Memory B cell (primary cell): ENCODE measurements around the gene REEP3.
A peak's percentile ranks its signal among the peaks of the same experiment; 100 is the strongest.

Experiments used
- ATAC-seq: fragments of 150-1000 bp; cut with Tn5 transposase; 2 replicates; pipeline ENCODE4 v1.10.0; 2021; ENCODE audit warnings: low read depth, mild to moderate bottlenecking, moderate library complexity
- DNase-seq, 2 donors: peaks; one replicate each; pipeline ENCODE4 v3.0.0; 2022; ENCODE audit warnings: low spot score in 2 of 2
- H3K27ac Mint-ChIP-seq: one replicate; pipeline ENCODE4 v1.8.0; 2022; ENCODE audit warnings: mild to moderate bottlenecking, moderate library complexity, mixed read lengths
- H3K27me3 Mint-ChIP-seq: one replicate; pipeline ENCODE4 v1.8.0; 2022; ENCODE audit warnings: mixed read lengths
- H3K36me3 Mint-ChIP-seq: one replicate; pipeline ENCODE4 v1.8.0; 2022; ENCODE audit warnings: mild to moderate bottlenecking, mixed read lengths
- H3K4me1 Mint-ChIP-seq: one replicate; pipeline ENCODE4 v1.8.0; 2022; ENCODE audit warnings: mixed read lengths
- H3K4me3 Mint-ChIP-seq: one replicate; pipeline ENCODE4 v1.8.0; 2022; ENCODE audit warnings: mild to moderate bottlenecking, moderate library complexity, mixed read lengths
- H3K9me3 Mint-ChIP-seq: one replicate; pipeline ENCODE4 v1.8.0; 2022; ENCODE audit warnings: mixed read lengths

Gene REEP3

DNA sequence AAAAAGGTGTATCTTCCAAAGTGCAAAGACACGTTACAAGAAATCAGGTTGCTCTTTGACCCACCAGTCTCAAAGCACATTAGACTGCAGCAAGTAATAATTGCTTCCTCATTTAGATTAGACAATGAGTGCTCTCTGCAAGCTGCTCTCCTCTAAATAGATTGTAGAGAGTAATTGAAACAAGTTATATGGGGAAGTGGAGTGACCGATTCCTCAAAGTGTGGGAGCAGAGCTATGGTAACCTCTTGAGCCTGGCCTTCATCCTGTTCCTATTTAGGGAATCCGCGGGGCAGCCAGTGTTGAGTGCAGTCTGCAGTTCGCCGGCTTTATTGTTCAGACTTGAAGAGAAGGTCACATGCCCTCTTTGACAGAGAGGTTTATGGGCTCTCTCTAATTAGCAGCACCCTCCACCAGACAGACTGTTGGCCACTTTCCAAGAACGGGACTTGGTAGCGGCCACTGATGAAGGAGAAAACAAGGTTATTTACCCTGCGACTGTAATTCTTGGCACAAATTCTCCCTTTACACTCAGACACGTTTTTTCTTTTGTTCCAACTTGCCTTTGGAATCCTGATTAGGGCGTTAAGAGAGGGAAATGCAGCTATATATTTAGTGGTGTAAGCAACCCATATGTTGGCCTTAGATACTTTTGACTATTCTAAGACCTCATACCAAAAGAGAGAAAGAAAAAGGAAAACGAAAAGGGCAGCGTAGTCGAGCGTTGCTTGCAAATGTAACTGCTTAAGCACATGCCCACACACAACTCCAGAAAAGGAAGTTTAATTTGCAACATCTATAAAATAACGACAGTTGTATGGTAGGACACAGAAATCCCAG, 107.5 kb downstream of the REEP3 start:
- ATAC-seq (peak; percentile 41), DNase-seq (peak; percentile 25 to 38)
- Mint-ChIP-seq H3K9me3 (no peaks in the 10 kb centered on the region), H3K27ac (peak overlapping the region; percentile 93), H3K36me3 (no peaks in the 10 kb centered on the region), H3K27me3 (no peaks in the 10 kb centered on the region), H3K4me1 (peaks cover 18% of the 10 kb centered on the region), H3K4me3 (peak overlapping the region; percentile 91)

DNA sequence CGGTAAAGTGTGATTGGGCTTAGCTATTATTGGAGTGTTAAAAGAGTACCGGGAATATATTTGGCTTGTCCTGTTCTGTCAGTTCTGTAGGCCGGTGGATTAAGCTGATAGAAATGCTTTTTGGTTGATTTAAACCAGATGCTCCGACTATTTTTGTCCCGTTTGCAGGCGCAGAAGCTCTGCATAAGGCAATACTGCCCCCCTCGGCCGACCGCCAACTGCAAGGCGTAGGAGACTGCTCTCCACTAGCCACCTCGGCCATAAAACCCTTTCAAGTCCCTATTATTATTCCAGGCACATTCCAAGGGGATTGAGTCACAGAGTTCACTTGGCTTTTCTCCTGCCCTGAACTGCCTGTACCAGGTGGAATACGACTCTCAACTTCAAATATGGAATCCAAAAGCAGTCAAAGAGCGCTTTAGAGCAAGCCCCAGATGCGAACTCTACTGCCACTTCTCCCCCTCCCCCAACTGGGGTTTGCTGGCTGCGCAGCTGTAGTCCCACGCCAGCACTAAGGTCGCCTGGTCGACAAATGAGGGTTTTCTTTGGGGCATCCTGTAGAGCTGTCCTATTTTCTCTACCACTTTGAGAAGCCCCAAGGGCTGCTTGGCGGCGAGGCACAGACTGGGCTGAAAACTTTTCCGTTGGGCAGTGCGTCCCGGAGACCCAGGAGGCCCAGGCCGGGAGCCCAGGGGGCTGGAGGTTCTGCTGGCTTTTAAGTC, 108.3 kb downstream of the REEP3 start:
- Mint-ChIP-seq H3K9me3 (no peaks in the 10 kb centered on the region), H3K4me3 (peak overlapping the region; percentile 91), H3K36me3 (no peaks in the 10 kb centered on the region), H3K4me1 (peaks cover 18% of the 10 kb centered on the region), H3K27me3 (no peaks in the 10 kb centered on the region), H3K27ac (peak overlapping the region; percentile 93)
- peak; percentile 75 to 78 for DNase-seq
- ATAC-seq, result peak; percentile 70

DNA sequence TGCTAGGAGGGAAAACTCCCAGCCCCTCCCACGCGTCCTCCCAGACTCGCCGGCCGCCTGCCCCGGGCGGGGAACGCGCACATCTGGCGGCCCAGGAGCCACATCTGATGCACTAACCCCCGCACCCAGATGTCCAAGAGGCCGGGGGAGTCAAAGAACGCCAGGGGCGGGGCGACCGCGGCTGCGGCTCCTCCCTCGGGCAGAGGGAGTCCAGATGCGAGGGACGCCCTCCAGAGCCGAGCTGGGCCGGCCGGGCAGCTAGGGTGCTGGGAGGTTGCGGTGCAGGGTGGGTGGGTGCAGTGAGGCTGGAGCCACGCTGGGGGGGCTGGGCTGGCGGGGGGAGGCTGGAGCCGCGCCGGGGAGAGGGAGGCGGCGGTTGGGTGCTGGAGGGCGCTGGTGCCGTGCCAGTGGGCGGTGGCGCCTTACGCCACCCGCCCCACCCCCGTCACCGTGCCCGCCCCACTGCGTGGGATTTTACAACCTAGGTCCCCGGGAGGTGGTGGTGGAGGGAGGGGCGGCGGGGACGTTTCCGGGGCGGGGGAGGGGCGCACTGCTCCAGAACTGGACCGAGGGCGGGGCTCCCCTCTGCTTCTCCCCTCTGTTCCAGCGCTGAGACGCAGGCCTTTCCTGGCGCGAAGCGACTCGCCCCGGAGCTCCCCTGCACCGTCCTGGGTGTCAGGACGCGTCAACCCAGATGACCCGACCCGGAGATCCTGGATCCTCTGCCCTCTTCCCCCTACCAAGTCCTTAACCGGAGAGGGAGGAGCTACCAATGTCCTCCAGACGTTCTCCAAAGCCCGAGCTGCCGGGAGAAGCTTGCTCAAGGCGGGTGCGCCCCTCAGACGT, 109.1 kb downstream of the REEP3 start:
- Mint-ChIP-seq H3K36me3 (no peaks in the 10 kb centered on the region), H3K27me3 (no peaks in the 10 kb centered on the region), H3K9me3 (no peaks in the 10 kb centered on the region), H3K27ac (peak overlapping the region; percentile 93), H3K4me1 (peaks cover 24% of the 10 kb centered on the region), H3K4me3 (peak overlapping the region; percentile 91)
- ATAC-seq, result peak; percentile 49
- DNase-seq, result peak; percentile 36 to 67

DNA sequence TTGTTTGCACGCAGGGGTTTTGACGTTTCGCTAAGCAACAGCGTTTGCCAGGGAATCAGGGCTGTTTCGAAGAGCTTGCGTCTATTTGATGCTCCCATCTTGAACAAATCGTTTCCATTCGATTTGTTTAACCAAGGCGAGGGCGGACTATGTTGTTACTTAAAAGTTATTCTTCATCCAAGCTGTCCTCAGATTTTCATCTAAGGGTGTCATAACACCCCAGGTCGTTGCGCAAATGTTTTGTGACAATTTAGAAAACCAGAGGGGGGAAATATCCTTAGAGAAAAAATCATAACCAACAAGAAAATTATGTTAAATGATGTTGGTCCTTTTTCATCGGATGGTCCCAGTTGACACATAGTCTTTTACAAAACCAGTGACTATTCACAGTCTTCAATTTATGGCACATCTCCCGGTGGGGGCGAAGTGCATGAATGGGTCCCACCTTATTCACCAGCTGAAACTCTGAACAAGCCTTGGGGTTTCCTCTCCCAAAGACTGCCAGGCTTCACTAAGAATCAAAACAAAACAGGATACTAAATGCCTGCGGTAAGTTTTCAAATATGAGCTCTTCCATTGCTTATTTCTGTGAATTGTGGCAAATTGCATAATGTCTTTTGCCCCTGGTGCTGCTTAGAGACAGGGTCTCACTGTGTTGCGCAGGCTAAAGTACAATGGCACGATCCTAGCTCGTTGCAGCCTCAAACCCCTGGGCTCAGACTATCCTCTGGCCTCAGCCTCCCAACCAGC, 109.9 kb downstream of the REEP3 start:
- H3K36me3 Mint-ChIP-seq, result no peaks in the 10 kb centered on the region
- H3K27ac Mint-ChIP-seq, result no peak overlapping the region
- DNase-seq (no peak), ATAC-seq (no peak)
- H3K4me1 Mint-ChIP-seq, result peaks cover 25% of the 10 kb centered on the region
- H3K4me3 Mint-ChIP-seq, result peak overlapping the region; percentile 91
- H3K9me3 Mint-ChIP-seq, result no peaks in the 10 kb centered on the region
- no peaks in the 10 kb centered on the region for H3K27me3 Mint-ChIP-seq

DNA sequence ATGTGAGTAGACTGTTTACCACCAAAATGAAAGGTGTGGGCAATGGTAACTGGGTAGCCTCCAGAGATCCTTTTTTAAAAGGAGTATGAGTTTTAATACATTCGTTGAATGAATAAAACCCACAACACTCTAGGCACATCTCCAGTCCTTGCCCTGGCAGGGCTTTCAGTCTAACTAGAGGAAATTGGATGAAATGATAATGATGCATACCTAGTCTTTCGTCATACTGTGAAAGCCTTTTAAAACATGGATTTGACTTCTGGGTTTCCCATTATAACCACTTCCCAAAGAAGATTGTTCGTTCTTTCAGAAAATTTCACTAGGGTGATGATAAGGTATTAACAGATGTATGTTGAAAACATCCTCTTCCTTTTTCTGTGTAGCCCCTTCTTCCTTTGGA, 110.8 kb downstream of the REEP3 start:
- Mint-ChIP-seq H3K9me3 (no peaks in the 10 kb centered on the region), H3K27ac (no peak overlapping the region), H3K36me3 (no peaks in the 10 kb centered on the region), H3K27me3 (no peaks in the 10 kb centered on the region), H3K4me1 (peaks cover 25% of the 10 kb centered on the region), H3K4me3 (no peak overlapping the region)
- ATAC-seq, result no peak
- no peak for DNase-seq

DNA sequence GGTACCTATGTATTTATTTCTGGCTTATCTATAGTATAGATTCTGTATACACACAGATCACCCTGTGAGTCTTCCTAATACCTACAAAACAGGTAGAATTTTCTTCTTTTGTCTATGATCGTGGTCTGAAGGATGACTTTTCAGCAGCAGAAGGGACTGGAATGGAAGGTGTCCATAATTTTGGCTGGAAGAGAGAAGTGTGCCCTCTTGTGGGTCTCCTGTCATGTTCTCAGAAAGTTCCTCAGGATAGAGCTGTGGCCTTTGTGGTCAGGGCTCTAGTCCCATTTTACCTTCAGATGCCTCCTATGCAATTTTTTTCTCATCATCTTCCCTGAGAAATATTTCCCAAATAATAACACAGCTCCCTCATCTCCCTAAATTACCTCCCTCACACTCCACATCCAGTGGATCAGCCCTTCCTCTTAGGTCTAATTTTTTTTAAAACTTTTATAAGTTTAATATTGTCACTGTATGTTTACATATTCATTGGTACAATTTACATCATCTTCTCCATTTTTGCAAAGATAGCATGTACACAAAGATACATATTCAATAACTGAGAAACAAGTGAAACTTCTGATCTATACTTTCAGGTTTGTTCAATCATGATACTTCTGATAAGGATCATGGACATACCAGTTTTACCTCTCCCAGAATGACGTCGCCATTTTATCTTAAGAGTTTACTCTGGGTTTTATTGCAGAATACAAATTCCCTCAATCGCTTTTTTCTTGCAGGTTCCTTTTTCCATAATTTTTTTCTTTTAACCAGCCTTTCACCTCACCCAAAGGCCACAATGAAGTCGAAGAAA, 112.7 kb downstream of the REEP3 start:
- Mint-ChIP-seq H3K36me3 (no peaks in the 10 kb centered on the region), H3K27ac (no peak overlapping the region), H3K4me3 (no peak overlapping the region), H3K27me3 (no peaks in the 10 kb centered on the region), H3K4me1 (peaks cover 15% of the 10 kb centered on the region), H3K9me3 (no peaks in the 10 kb centered on the region)
- no peak for ATAC-seq
- DNase-seq, result no peak

DNA sequence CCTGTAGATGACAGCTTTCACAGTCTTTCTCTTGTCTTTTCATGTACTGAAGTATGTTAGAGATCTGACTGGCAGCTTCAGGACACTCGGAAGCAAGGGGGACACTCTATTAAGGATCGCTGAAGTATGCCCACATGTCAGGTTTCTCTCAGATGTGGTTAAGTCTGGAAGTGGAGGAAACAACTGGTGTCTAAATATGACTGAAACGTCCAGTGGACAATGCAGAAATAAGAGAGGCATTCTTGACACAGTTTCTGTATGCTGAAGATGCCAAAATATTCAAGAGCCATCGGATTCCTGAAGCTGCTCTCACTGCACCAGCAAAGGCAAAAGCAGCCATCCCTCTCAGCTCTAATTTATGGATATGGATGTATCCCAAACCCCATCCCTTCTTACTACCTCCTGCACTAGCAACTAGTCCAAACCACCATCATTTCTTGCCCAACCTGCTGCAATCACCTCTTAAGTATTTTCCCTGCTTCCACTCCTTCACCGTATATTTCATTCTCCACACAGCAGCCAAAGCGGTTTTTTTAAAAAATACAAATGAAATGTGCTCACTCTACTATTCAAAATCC, 113.4 kb downstream of the REEP3 start:
- Mint-ChIP-seq H3K4me1 (peaks cover 8% of the 10 kb centered on the region), H3K4me3 (no peak overlapping the region), H3K27me3 (no peaks in the 10 kb centered on the region), H3K27ac (no peak overlapping the region), H3K9me3 (no peaks in the 10 kb centered on the region), H3K36me3 (no peaks in the 10 kb centered on the region)
- ATAC-seq (no peak), DNase-seq (no peak)

DNA sequence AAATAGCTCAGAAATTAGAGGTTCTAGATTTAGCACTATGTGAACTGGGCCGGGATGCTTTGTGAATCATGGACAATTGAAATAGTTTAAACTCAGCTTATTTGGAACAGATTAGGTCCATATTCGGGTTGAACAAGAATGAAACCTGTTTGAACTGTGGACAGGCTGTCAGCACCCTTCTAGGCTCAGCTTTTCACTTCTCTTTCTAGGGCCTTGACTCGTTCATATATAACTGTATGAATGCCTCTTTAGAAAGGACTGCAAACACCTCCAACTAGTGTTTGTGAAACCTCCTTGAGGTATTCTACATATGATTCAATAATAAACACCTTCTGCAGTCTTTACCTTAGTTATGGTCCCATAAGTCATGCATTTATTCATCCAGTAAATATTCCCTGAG, 115.6 kb downstream of the REEP3 start:
- no peak overlapping the region for H3K27ac Mint-ChIP-seq
- DNase-seq (no peak), ATAC-seq (no peak)
- no peaks in the 10 kb centered on the region for H3K36me3 Mint-ChIP-seq
- H3K4me3 Mint-ChIP-seq, result no peak overlapping the region
- no peaks in the 10 kb centered on the region for H3K27me3 Mint-ChIP-seq
- peaks cover 7% of the 10 kb centered on the region for H3K4me1 Mint-ChIP-seq
- H3K9me3 Mint-ChIP-seq, result no peaks in the 10 kb centered on the region

DNA sequence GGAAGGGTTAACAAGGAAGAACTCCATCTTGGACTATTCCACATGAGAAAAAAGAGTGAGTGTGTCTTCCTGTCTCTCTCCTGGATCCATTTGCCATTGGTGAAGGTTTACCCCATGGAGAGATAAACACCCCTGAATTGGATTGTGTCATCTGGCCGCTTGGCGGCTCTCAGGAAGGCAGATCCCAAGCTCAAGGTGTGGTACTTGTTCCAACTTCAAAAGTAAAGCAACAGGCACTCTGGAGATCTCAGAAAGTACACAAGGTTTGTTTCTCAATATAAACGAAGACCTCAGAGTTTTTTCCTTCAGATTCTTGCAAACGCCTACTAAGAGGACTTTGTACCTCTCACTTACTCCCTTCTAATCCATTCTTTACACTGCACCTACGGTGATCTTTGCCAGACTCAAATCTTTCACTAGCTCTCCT, 116.7 kb downstream of the REEP3 start:
- no peaks in the 10 kb centered on the region for H3K27me3 Mint-ChIP-seq
- no peak overlapping the region for H3K27ac Mint-ChIP-seq
- ATAC-seq (no peak), DNase-seq (no peak)
- no peaks in the 10 kb centered on the region for H3K9me3 Mint-ChIP-seq
- peaks cover 7% of the 10 kb centered on the region for H3K4me1 Mint-ChIP-seq
- no peak overlapping the region for H3K4me3 Mint-ChIP-seq
- H3K36me3 Mint-ChIP-seq, result no peaks in the 10 kb centered on the region

DNA sequence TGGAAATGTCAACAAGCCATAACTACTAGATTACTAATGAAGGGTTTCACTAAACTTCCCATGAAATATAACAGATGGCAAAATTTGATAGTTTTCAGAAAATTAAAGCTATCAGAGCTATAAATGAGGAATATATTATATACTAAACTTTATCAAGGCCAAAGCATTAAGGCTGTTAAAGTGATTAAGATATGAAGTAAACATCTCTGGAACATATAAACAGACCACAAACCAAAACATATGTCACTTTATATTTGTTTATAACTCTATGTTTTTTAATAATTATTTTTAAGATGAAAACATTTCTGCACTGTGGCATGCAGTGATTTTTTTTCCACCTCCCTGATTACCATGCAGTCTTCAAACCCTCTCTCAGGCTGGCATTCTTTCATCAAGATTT, 120.2 kb downstream of the REEP3 start:
- Mint-ChIP-seq H3K36me3 (no peaks in the 10 kb centered on the region), H3K9me3 (no peaks in the 10 kb centered on the region), H3K4me3 (no peak overlapping the region), H3K27ac (no peak overlapping the region), H3K4me1 (no peaks in the 10 kb centered on the region), H3K27me3 (no peaks in the 10 kb centered on the region)
- ATAC-seq (no peak), DNase-seq (no peak)

DNA sequence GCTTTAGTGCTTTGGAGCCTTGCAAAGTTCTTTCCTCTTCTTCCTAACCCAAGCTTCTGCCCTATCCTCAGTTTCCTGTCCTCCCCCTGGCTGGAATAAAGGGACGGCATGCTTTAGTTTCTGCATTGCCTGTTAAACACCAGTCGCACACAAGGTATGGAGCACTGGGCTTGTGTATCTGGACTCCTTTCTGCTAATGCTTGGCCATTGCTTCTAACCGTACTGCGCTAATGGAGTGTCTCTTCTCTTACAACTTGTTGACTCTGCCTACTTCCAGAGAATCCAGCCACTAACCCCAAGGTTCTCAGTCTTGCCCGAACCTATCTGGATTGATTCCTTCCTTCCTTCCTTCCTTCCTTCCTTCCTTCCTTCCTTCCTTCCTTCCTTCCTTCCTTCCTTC, 120.6 kb downstream of the REEP3 start:
- no peak overlapping the region for H3K4me3 Mint-ChIP-seq
- no peaks in the 10 kb centered on the region for H3K4me1 Mint-ChIP-seq
- no peaks in the 10 kb centered on the region for H3K9me3 Mint-ChIP-seq
- DNase-seq (no peak), ATAC-seq (no peak)
- H3K27ac Mint-ChIP-seq, result no peak overlapping the region
- no peaks in the 10 kb centered on the region for H3K36me3 Mint-ChIP-seq
- no peaks in the 10 kb centered on the region for H3K27me3 Mint-ChIP-seq

DNA sequence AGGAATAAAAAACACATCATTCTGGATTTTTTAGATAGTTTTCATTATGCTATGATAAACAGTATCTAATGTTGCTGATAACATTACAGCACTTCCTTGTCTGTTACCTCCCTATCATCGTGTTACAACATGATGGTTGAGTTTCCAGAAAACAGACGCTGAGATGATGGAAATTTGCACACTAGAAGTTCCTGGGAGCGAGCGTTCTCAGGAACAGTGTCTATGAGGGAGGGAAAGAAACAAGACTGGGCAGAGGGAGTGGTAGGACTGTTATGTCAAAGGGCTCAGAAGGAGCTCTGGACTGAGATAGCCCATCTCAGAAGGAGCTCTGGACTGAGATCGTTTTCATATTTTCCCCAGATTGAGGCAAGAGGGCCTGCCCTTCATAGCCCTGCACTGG, 121.6 kb downstream of the REEP3 start:
- H3K36me3 Mint-ChIP-seq, result no peaks in the 10 kb centered on the region
- H3K9me3 Mint-ChIP-seq, result no peaks in the 10 kb centered on the region
- no peak overlapping the region for H3K4me3 Mint-ChIP-seq
- H3K27me3 Mint-ChIP-seq, result no peaks in the 10 kb centered on the region
- H3K4me1 Mint-ChIP-seq, result no peaks in the 10 kb centered on the region
- no peak for DNase-seq
- no peak overlapping the region for H3K27ac Mint-ChIP-seq
- no peak for ATAC-seq
